LNCaP clone FGC (cell line): ENCODE data around the gene MUC20.

Experiments
- DNase-seq: peaks from one replicate; pipeline ENCODE4 v3.0.0-alpha.2; 2011; ENCODE audit warnings: low read depth
- H3K4me3 ChIP-seq: 2 replicates; pipeline ENCODE4 v1.5.1; 2011; ENCODE audit warnings: mild to moderate bottlenecking, low read depth, low read length, control low read depth
- CTCF ChIP-seq: IDR thresholded peaks from 2 replicates; pipeline ENCODE4 v1.5.1; 2012; ENCODE audit warnings: mild to moderate bottlenecking; ENCODE audit not compliant: control insufficient read depth, insufficient read depth; ENCODE audit errors: extremely low read depth

The MUC20 gene

GRCh38 chr3:195750797-195751520, 30.2 kb downstream of the MUC20 start:
- no peak for DNase-seq
- no peak for TF ChIP-seq CTCF
- no peak overlapping the region for H3K4me3 ChIP-seq

- no peak for DNase-seq
- no peak overlapping the region for H3K4me3 ChIP-seq
- TF ChIP-seq CTCF: no peak
These were observed 30.8 kb downstream of the MUC20 start for GRCh38 chr3:195751560-195751959.

DNA sequence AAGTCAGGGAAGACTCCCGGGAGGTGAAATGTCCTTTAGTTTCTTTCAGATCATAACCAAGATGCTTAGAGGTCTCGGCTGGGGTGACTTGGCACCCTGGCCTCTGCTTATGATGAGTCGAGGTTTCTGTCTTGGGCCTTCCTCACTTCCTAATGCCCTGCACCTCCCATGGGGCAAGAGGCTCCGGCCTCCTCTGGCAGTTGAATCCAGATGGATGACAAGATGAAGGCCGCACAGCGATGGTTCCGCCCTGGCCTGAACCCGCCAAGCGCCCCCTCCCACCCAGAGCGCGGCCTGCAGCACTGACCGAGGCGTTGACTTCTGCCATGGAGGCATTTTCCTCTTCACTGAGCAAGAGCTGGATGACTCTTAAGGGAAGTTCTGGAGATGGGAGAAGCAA, 31.3 kb downstream of the MUC20 start:
- H3K4me3 ChIP-seq: no peak overlapping the region

DNA sequence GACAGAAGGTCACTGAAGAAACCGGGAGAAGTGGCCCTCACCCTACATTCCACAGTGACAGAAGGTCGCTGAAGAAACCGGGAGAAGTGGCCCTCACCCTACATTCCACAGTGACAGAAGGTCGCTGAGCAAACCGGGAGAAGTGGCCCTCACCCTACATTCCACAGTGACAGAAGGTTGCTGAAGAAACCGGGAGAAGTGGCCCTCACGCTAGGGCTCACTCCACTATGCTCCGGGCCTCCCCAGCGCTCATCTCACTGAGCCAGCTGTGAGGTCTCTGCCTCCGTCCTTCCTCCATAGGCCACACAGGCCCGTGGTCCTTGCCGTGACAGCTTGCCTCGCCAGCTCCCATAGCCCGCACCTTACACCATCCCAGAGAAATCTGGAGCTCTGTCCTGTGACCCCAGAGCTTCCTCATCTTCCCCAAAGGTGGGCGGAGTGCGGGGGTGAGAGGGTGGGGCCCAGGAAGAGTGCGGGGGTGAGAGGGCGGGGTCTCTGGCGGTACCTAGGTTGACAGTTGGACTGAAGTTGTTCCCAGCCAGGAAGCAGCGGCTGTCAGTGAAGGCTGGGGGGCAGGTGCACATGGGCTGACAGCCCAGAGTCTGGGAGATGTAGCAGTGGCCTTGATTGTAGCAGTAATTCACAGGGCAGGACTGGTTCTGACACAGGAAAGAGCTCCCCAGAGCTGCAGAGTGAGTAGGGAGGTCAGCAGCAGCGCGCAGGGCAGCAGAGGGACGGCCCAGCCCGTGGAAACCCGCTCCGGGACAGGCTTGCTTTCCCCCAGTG, 32.0 kb downstream of the MUC20 start:
- no peak for TF ChIP-seq CTCF
- no peak for DNase-seq
- H3K4me3 ChIP-seq: no peak overlapping the region

More for the DNA sequence above, 31.3 kb downstream of the MUC20 start:
- no peak for TF ChIP-seq CTCF
- no peak for DNase-seq

DNA sequence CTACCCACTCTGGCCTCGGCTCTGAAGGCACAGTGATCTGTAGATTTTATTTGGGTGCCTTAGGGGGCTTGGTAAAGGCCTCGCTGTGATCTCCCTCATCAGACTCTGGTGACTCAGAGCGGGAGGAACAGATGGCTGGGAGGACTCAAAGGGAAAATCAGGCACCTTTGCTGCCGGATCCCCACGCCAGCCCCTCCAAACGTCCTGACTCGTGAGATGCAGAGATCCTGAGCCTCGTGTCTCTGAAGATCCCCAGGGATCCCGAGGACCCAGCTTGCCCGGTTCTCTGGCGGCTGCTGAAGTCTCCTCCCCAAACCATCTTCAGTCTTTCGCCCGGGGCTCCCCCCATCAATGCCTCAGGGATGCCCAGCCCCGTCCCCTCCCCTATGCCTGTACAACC, 32.8 kb downstream of the MUC20 start:
- TF ChIP-seq CTCF: no peak
- no peak overlapping the region for H3K4me3 ChIP-seq
- DNase-seq: no peak

DNA sequence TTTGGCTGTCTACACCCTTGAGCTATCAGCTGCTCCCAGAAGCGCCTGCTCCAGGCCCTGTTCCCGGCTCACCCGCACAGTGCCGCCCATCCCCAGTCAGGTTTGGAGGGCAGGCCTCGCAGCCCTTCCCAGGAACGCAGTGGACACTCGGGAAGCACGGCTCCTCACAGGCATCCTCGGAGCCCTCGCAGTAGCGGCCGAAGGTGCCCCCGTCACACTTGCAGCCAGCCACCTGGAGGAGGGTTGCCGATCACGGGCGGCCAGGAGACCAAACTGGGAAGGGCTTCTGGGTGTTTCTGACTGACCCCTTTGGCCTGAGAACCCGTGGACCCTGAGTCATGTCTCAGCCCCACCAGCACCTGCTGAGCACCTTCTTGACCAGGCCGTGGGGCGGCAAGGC, 33.4 kb downstream of the MUC20 start:
- no peak for DNase-seq
- H3K4me3 ChIP-seq: no peak overlapping the region
- no peak for TF ChIP-seq CTCF
